HFFc6 (cell line): ENCODE results near the gene RRP1B. TPM values are rescaled to one million over a fixed set of nuclear protein-coding genes. Genes with fewer than 3 reads are reported as not detected.

Experiments
- DNase-seq: peaks from one replicate; pipeline ENCODE4 v3.0.0-alpha.2; 2018
- H3K27ac Mint-ChIP-seq: 2 replicates; pipeline ENCODE4 v1.8.0; 2020; ENCODE audit warnings: mild to moderate bottlenecking, mixed read lengths
- H3K27me3 Mint-ChIP-seq: 2 replicates; pipeline ENCODE4 v1.8.0; 2021; ENCODE audit warnings: mild to moderate bottlenecking, moderate library complexity, mixed read lengths; ENCODE audit not compliant: insufficient read depth
- H3K36me3 Mint-ChIP-seq: 2 replicates; pipeline ENCODE4 v1.8.0; 2021; ENCODE audit warnings: low read depth, mixed read lengths
- H3K4me1 Mint-ChIP-seq: 2 replicates; pipeline ENCODE4 v1.8.0; 2020; ENCODE audit warnings: low read depth, mixed read lengths
- H3K4me3 Mint-ChIP-seq: 2 replicates; pipeline ENCODE4 v1.8.0; 2020; ENCODE audit warnings: mild to moderate bottlenecking, moderate library complexity, mixed read lengths
- H3K9me3 Mint-ChIP-seq: 2 replicates; pipeline ENCODE4 v1.8.0; 2020; ENCODE audit warnings: mild to moderate bottlenecking, mixed read lengths
- total RNA-seq, 6 experiments: library from RNA; stranded (reverse); fragmentation: NEBNext Ultra II Directional; extraction: Animal tissue kit (Norgen Biotek cat#: 25700); gene quantifications; 2 replicates in 1 of 6; 3 replicates in 5 of 6; pipeline ENCODE4 v1.2.3, GENCODE V29; 2021
- TF ChIP-seq, protein P1 (sequence below): fragments of 200-600 bp; sonication (generic); IDR thresholded peaks from 2 replicates; pipeline ENCODE4 v1.5.0; 2021; ENCODE audit warnings: antibody characterized with exemption, mild to moderate bottlenecking

The RRP1B gene
- total RNA-seq, 6 experiments from 2014 or later = 26.9 to 34.4 (median 27.6) TPM

DNA sequence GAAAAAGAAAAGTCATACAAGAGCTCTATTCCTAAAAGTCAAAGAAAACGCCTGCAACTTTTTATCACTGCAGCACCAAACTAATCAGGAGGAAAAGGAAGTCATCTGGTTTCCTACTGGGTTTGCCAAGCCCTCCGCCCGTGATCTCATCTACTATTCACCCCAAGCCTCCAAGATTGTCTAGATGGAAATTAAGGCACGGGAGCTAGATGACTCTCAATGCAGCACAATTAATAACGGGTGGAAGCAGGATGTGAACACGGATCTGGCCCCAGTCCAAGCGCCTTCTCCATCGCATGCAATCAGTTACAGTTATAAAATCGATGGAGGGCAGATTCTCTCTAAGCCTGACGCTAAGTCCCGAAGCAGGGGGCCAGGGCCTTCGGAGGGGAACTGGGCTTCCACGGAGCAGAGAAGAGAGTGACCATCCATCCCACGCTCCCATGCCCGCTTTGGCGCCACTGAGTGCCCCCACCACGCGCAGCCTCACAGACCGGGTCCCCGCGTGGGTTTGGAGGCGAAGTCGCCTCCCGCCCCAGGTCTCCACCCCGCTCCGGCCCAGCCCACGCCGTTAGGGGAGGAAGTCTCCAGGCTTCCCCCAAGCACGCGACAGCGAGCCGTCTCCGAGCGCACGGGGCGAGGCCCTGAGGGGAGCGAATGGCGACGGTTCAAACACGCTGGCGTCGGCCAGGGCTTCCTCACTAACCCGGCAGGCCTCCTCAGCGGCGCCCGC is 1.8 kb upstream of the RRP1B start:
- peaks cover 6% of the 10 kb centered on the region for H3K36me3 Mint-ChIP-seq
- no peak overlapping the region for H3K4me3 Mint-ChIP-seq
- no peak for DNase-seq
- TF ChIP-seq, protein P1, sequence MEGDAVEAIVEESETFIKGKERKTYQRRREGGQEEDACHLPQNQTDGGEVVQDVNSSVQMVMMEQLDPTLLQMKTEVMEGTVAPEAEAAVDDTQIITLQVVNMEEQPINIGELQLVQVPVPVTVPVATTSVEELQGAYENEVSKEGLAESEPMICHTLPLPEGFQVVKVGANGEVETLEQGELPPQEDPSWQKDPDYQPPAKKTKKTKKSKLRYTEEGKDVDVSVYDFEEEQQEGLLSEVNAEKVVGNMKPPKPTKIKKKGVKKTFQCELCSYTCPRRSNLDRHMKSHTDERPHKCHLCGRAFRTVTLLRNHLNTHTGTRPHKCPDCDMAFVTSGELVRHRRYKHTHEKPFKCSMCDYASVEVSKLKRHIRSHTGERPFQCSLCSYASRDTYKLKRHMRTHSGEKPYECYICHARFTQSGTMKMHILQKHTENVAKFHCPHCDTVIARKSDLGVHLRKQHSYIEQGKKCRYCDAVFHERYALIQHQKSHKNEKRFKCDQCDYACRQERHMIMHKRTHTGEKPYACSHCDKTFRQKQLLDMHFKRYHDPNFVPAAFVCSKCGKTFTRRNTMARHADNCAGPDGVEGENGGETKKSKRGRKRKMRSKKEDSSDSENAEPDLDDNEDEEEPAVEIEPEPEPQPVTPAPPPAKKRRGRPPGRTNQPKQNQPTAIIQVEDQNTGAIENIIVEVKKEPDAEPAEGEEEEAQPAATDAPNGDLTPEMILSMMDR = no peak
- H3K4me1 Mint-ChIP-seq = peaks cover 42% of the 10 kb centered on the region
- no peak overlapping the region for H3K27ac Mint-ChIP-seq
- H3K27me3 Mint-ChIP-seq = no peaks in the 10 kb centered on the region
- no peaks in the 10 kb centered on the region for H3K9me3 Mint-ChIP-seq

DNA sequence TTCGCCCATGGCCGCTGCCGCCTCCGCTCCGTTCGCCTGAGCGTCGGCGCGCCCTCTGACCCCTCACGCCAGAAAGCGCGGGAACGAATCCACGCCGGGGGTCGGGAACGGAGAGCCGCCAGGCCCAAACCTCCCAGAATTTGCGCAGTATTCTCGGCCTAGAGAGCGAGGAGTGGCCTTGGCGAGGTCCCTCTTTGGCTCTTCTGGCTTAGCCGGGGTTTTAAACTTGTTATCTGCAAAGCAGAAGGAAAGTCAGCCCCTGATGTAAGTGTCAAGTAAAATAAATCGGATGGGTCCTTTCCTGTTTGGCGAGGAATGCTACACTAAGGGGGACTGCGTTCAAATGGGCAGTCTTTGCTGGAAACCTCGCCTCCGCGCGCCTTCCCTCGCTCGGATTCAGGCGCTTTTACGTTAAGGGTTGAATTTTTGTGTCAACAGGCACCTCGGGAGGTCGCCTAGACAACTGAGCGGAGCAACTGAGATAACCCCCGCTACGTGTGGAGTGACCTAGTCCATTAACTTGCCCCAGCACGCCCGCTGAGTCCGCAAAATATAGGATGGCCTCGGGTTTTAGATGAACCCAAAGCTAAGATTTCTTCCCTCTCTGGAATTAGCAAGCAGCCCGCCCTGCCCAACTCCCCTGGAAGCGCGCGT is 1.1 kb upstream of the RRP1B start:
- H3K4me3 Mint-ChIP-seq = no peak overlapping the region
- no peak for DNase-seq
- H3K27ac Mint-ChIP-seq = no peak overlapping the region; the same call in 1 of the 2 replicates
- no peaks in the 10 kb centered on the region for H3K27me3 Mint-ChIP-seq
- TF ChIP-seq, protein P1 = no peak
- peaks cover 42% of the 10 kb centered on the region for H3K4me1 Mint-ChIP-seq
- peaks cover 6% of the 10 kb centered on the region for H3K36me3 Mint-ChIP-seq
- H3K9me3 Mint-ChIP-seq = no peaks in the 10 kb centered on the region

DNA sequence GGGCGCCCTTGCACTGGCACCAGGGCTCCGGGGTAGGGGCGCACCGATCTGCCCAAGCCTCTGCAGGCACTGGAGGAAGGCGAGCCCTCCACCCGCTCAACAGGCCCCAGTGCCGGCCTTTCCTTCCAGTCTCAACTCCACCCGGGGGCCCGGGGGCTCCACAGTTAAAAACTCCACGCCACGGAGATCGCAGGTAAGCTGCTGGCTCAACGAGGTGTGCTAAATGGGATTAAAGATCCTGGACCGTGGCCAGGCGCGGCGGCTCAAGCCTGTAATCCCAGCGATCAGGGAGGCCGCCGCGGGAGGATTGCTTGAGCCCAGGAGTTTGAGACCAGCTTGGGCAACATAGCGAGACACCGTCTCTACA is 608 bp upstream of the RRP1B start:
- Mint-ChIP-seq H3K27me3 (no peaks in the 10 kb centered on the region), H3K36me3 (peaks cover 6% of the 10 kb centered on the region), H3K27ac (peak overlapping the region; percentile 86), H3K9me3 (no peaks in the 10 kb centered on the region), H3K4me1 (peaks cover 38% of the 10 kb centered on the region), H3K4me3 (no peak overlapping the region; the same call in 1 of the 2 replicates)
- TF ChIP-seq, protein P1 = no peak
- DNase-seq = no peak

DNA sequence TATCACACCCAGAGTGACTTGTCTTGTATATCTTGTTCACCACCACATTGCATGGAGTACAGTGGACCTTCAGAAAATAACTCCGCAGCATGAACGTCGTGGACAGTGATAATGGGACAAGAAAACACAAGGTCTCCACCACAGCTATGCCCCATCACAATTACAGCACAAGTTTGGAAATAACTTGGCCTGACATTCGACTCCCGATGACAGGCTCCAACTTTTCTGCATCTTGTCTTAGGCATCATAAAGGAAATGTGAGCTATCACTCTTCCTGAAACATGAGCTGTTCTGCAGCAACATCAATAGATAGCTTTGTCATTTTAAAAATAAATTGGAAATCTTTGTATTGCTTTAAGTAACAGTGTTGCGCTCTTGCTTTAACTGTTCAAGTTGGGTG is 2.9 kb downstream of the RRP1B start:
- Mint-ChIP-seq H3K36me3 (peaks cover 29% of the 10 kb centered on the region), H3K4me1 (peaks cover 30% of the 10 kb centered on the region), H3K4me3 (no peak overlapping the region), H3K9me3 (peaks cover 8% of the 10 kb centered on the region), H3K27me3 (no peaks in the 10 kb centered on the region), H3K27ac (no peak overlapping the region)
- TF ChIP-seq, protein P1 = no peak
- no peak for DNase-seq

DNA sequence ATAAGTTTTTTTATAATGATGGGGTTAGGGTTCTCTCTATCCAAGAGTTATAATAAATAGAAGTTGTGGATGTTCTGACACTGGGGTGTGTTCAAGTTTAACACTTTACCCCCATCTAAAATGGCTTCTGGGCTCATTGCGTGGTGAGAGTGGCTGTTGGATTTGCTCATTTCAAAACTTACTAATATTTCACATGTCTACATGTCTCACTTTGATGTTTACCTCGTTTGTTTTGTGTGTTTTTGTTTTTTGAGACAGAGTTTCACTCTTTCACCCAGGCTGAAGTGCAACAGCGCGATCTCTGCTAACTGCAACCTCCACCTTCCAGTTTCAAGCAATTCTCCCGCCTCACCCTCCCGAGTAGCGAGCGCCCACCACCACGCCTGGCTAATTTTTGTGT is 3.7 kb downstream of the RRP1B start:
- Mint-ChIP-seq H3K4me1 (peaks cover 35% of the 10 kb centered on the region), H3K27ac (no peak overlapping the region), H3K4me3 (no peak overlapping the region), H3K36me3 (peaks cover 32% of the 10 kb centered on the region), H3K9me3 (peaks cover 8% of the 10 kb centered on the region), H3K27me3 (no peaks in the 10 kb centered on the region)
- DNase-seq = no peak
- TF ChIP-seq, protein P1 = no peak
